HUES64 (cell line): ENCODE data around the gene FSTL4.

Source experiments
- H3K27ac ChIP-seq: 2 replicates; pipeline ENCODE4 v1.7.0; 2013; ENCODE audit warnings: low read depth, low read length, inconsistent platforms
- H3K27me3 ChIP-seq: 2 replicates; pipeline ENCODE4 v1.6.1; 2013; ENCODE audit warnings: mild to moderate bottlenecking, low read length; ENCODE audit not compliant: insufficient read depth
- H3K36me3 ChIP-seq: 2 replicates; pipeline ENCODE4 v1.6.1; 2013; ENCODE audit warnings: mild to moderate bottlenecking, low read length; ENCODE audit not compliant: insufficient read depth
- H3K4me1 ChIP-seq: 2 replicates; pipeline ENCODE4 v1.6.1; 2013; ENCODE audit warnings: mild to moderate bottlenecking, low read length, moderate library complexity; ENCODE audit not compliant: insufficient read depth
- H3K4me3 ChIP-seq: 2 replicates; pipeline ENCODE4 v1.5.1; 2013; ENCODE audit warnings: mild to moderate bottlenecking, low read length, moderate library complexity
- H3K9ac ChIP-seq: 2 replicates; pipeline ENCODE4 v1.6.1; 2013; ENCODE audit warnings: mild to moderate bottlenecking, low read depth, low read length
- H3K9me3 ChIP-seq: 2 replicates; pipeline ENCODE4 v1.6.1; 2013; ENCODE audit warnings: low read depth, low read length; ENCODE audit not compliant: insufficient read depth
- WGBS: fragments of 150-250, 120-280 bp; methylation state at CpG from one replicate; pipeline ENCODE4 v1.1.7; 2013; ENCODE audit warnings: missing lambda C conversion rate; 5-methylcytosine and 5-hydroxymethylcytosine counted together

Gene FSTL4

GRCh38 chr5:133610489-133611356, 1.6 kb downstream of the FSTL4 start:
- WGBS: 10% methylated on average over 57 of the region's 57 CpGs
- peak overlapping the region; percentile 47 for H3K4me3 ChIP-seq
- H3K27me3 ChIP-seq: peaks cover 77% of the 10 kb centered on the region
- H3K4me1 ChIP-seq: no peaks in the 10 kb centered on the region
- H3K9me3 ChIP-seq: no peaks in the 10 kb centered on the region
- H3K9ac ChIP-seq: no peak overlapping the region
- H3K36me3 ChIP-seq: no peaks in the 10 kb centered on the region
- no peak overlapping the region for H3K27ac ChIP-seq

GRCh38 chr5:133607451-133607850, 4.9 kb downstream of the FSTL4 start:
- no peak overlapping the region for H3K9ac ChIP-seq
- H3K4me1 ChIP-seq: peaks cover 13% of the 10 kb centered on the region
- no peak overlapping the region for H3K4me3 ChIP-seq
- no peaks in the 10 kb centered on the region for H3K36me3 ChIP-seq
- no peaks in the 10 kb centered on the region for H3K9me3 ChIP-seq
- H3K27me3 ChIP-seq: peaks cover 45% of the 10 kb centered on the region
- WGBS: 86% methylated on average over 6 of the region's 6 CpGs
- no peak overlapping the region for H3K27ac ChIP-seq

GRCh38 chr5:133606835-133607234, 5.5 kb downstream of the FSTL4 start:
- WGBS: 89% methylated on average over 1 of the region's 2 CpGs
- H3K4me3 ChIP-seq: no peak overlapping the region
- no peak overlapping the region for H3K27ac ChIP-seq
- no peaks in the 10 kb centered on the region for H3K36me3 ChIP-seq
- H3K4me1 ChIP-seq: peaks cover 19% of the 10 kb centered on the region
- H3K27me3 ChIP-seq: peaks cover 38% of the 10 kb centered on the region
- H3K9me3 ChIP-seq: no peaks in the 10 kb centered on the region
- no peak overlapping the region for H3K9ac ChIP-seq

GRCh38 chr5:133605323-133605722, 7.0 kb downstream of the FSTL4 start:
- no peak overlapping the region for H3K9ac ChIP-seq
- H3K27me3 ChIP-seq: peaks cover 23% of the 10 kb centered on the region
- H3K27ac ChIP-seq: no peak overlapping the region
- H3K9me3 ChIP-seq: no peaks in the 10 kb centered on the region
- H3K36me3 ChIP-seq: no peaks in the 10 kb centered on the region
- peaks cover 19% of the 10 kb centered on the region for H3K4me1 ChIP-seq
- no peak overlapping the region for H3K4me3 ChIP-seq

- peaks cover 19% of the 10 kb centered on the region for H3K4me1 ChIP-seq
- no peak overlapping the region for H3K27ac ChIP-seq
- peaks cover 7% of the 10 kb centered on the region for H3K27me3 ChIP-seq
- H3K4me3 ChIP-seq: no peak overlapping the region
- no peaks in the 10 kb centered on the region for H3K9me3 ChIP-seq
- H3K36me3 ChIP-seq: no peaks in the 10 kb centered on the region
- no peak overlapping the region for H3K9ac ChIP-seq
- WGBS: 96% methylated on average over 6 of the region's 6 CpGs
Observed at GRCh38 chr5:133603711-133604110, 8.6 kb downstream of the FSTL4 start.

- WGBS: 40% methylated on average over 2 of the region's 2 CpGs
Observed at GRCh38 chr5:133602835-133603380, 9.4 kb downstream of the FSTL4 start.

GRCh38 chr5:133599600-133599999, 12.7 kb downstream of the FSTL4 start:
- Histone ChIP-seq H3K27me3 (0 out of 2 replicates have a peak, but pooled peaks cover 7% of the 10 kb centered on the region), H3K4me3 (no peak overlapping the region), H3K9me3 (no peaks in the 10 kb centered on the region), H3K36me3 (no peaks in the 10 kb centered on the region), H3K4me1 (peaks cover 19% of the 10 kb centered on the region), H3K9ac (no peak overlapping the region), H3K27ac (no peak overlapping the region)
- 77% methylated on average over 6 of the region's 6 CpGs for WGBS

More at GRCh38 chr5:133602835-133603380, 9.4 kb downstream of the FSTL4 start:
- Histone ChIP-seq H3K9me3 (no peaks in the 10 kb centered on the region), H3K9ac (peak overlapping the region; percentile 12; the same call in 1 of the 2 replicates), H3K4me1 (peaks cover 19% of the 10 kb centered on the region), H3K27me3 (no peaks in the 10 kb centered on the region), H3K27ac (peak overlapping the region; percentile 19; the same call in 1 of the 2 replicates), H3K4me3 (no peak overlapping the region), H3K36me3 (no peaks in the 10 kb centered on the region)

- Histone ChIP-seq H3K27ac (no peak overlapping the region), H3K9ac (no peak overlapping the region), H3K36me3 (no peaks in the 10 kb centered on the region), H3K27me3 (0 out of 2 replicates have a peak, but pooled peaks cover 7% of the 10 kb centered on the region), H3K4me1 (peaks cover 19% of the 10 kb centered on the region), H3K9me3 (no peaks in the 10 kb centered on the region), H3K4me3 (no peak overlapping the region)
- 91% methylated on average over 8 of the region's 8 CpGs for WGBS
Observed at GRCh38 chr5:133599044-133599443, 13.3 kb downstream of the FSTL4 start.

- Histone ChIP-seq H3K27ac (no peak overlapping the region), H3K9ac (no peak overlapping the region), H3K4me1 (no peaks in the 10 kb centered on the region), H3K9me3 (no peaks in the 10 kb centered on the region), H3K4me3 (no peak overlapping the region), H3K27me3 (peaks cover 7% of the 10 kb centered on the region; the same call in 1 of the 2 replicates), H3K36me3 (no peaks in the 10 kb centered on the region)
- WGBS: 90% methylated on average over 5 of the region's 5 CpGs
Observed at GRCh38 chr5:133596049-133596448, 16.3 kb downstream of the FSTL4 start.

- Histone ChIP-seq H3K27me3 (peaks cover 7% of the 10 kb centered on the region; the same call in 1 of the 2 replicates), H3K36me3 (no peaks in the 10 kb centered on the region), H3K4me3 (no peak overlapping the region), H3K9me3 (no peaks in the 10 kb centered on the region), H3K9ac (no peak overlapping the region), H3K4me1 (no peaks in the 10 kb centered on the region), H3K27ac (no peak overlapping the region)
- WGBS: 93% methylated on average over 5 of the region's 5 CpGs
Observed at GRCh38 chr5:133595465-133595864, 16.9 kb downstream of the FSTL4 start.

- no peaks in the 10 kb centered on the region for H3K9me3 ChIP-seq
- 56% methylated on average over 1 of the region's 1 CpG for WGBS
- H3K9ac ChIP-seq: no peak overlapping the region
- H3K27me3 ChIP-seq: no peaks in the 10 kb centered on the region; the same call in 1 of the 2 replicates
- no peak overlapping the region for H3K4me3 ChIP-seq
- no peak overlapping the region for H3K27ac ChIP-seq
- H3K4me1 ChIP-seq: no peaks in the 10 kb centered on the region
- H3K36me3 ChIP-seq: no peaks in the 10 kb centered on the region
Observed at GRCh38 chr5:133589286-133589685, 23.1 kb downstream of the FSTL4 start.
